NCI-H226 (cell line): ENCODE data around the gene EIF3D.
A peak's percentile ranks its signal among the peaks of the same experiment; 100 is the strongest.

Experiments used
- DNase-seq: peaks from one replicate; pipeline ENCODE4 v3.0.0-alpha.2; 2015

The EIF3D gene

DNA sequence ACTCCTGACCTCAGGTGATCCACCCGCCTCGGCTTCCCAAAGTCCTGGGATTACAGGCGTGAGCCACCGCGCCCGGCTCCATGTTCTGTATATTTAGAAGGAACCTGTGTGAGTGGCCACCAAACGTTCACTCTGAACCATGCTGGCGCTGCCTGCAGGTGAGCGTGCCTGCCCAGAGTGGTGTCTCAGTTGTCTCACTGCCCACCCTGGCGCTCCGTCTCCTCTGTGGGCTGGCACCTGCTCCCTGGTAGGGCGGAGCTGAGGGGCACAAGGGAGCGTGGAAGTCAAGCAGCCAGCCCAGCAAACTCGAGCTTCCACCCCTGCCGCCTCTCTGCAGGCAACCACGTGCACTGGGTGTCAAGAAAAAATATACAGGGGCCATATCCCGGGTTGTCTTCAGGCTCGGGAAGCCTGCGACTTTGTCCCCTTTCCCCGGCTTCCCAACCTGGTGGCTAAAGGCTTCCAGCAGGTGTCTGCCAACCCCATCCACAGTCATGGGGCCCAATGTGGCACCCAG, 64.2 kb downstream of the EIF3D start:
- no peak for DNase-seq

- DNase-seq = no peak
Measured at GRCh38 chr22:36463783-36464184, 65.2 kb downstream of the EIF3D start.

GRCh38 chr22:36461665-36462649, 67.0 kb downstream of the EIF3D start:
- peak; percentile 88 for DNase-seq
